Thyroid gland (tissue), 4 donors: ENCODE measurements around the gene MARVELD2.

ENCODE experiments used
- CTCF ChIP-seq, 6 experiments: fragments of 200-600 bp in 3 of 6; fragments of 450-650 bp in 3 of 6; sonication (generic) in 3 of 6; IDR thresholded peaks; one replicate each; pipeline ENCODE4 v1.5.1; 2016 to 2019; ENCODE audit warnings: antibody characterized with exemption in 6 of 6, mild to moderate bottlenecking in 2 of 6, inconsistent platforms in 1 of 6, moderate library complexity in 1 of 6
- POLR2A ChIP-seq, 2 donors: fragments of 450-650 bp; IDR thresholded peaks; one replicate each; pipeline ENCODE4 v1.6.1; 2017; ENCODE audit warnings: antibody characterized with exemption in 2 of 2, mild to moderate bottlenecking in 2 of 2, moderate library complexity in 1 of 2

- TF ChIP-seq CTCF (IDR thresholded peaks at IDR 0.05) = no peak
- TF ChIP-seq POLR2A (IDR thresholded peaks at IDR 0.05) = no peak
These were observed 74.3 kb downstream of the MARVELD2 start for GRCh38 chr5:69489246-69489645.
